Epithelial cell of prostate (primary cell): ENCODE measurements around the gene MAN1C1.

Experiments
- DNase-seq: peaks from one replicate; pipeline ENCODE4 v3.0.0-alpha.2; 2011; ENCODE audit warnings: low read depth, low spot score
- H3K27ac ChIP-seq: fragments of 450-650 bp; 2 replicates; pipeline ENCODE4 v1.5.1; 2017; ENCODE audit warnings: mild to moderate bottlenecking

Gene MAN1C1

DNA sequence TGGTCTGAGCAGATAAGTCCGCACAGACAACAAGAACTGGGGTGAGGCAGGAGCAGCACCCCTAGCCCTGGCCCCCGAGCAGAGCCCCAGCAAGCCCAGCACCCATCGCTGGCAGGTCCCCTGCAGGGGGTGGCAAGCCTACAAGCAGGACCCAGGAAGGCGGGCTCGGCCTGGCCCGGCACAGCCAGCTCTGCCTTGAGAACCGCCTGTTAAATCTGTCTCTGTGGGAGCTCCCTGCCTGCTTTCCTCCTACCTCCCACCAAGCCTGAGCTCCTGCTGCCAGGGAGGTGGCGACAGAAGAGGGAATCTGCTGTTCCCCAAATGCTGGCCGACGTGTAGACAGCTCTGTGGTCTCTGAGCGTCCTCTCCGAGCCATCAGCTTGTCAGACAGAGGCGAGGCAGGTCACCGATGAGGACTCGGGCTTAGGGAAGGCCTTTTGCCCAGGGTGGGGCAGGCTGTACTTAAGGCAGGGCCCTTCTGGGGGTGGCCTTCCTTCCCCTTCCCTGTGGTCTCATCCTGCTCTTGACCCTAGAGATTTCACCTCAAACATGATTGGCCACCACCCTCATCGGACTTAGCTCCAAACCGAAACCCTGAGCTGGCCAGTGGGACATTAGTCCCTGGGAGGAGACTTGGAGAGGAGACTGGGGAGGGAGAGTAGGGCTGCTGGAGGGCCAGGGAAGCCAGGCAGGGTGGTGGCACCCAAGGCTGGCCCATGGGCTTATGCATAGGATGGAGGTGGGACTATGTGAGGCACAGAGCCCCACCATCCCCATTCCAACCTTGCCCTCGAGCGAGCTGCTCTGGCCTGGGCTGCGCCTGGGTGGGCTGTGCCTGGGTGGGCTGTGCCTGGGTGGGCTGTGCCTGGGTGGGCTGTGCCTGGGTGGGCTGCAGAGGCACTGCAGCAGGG is 191.1 kb downstream of the MAN1C1 start:
- no peak overlapping the region for H3K27ac ChIP-seq
- no peak for DNase-seq

DNA sequence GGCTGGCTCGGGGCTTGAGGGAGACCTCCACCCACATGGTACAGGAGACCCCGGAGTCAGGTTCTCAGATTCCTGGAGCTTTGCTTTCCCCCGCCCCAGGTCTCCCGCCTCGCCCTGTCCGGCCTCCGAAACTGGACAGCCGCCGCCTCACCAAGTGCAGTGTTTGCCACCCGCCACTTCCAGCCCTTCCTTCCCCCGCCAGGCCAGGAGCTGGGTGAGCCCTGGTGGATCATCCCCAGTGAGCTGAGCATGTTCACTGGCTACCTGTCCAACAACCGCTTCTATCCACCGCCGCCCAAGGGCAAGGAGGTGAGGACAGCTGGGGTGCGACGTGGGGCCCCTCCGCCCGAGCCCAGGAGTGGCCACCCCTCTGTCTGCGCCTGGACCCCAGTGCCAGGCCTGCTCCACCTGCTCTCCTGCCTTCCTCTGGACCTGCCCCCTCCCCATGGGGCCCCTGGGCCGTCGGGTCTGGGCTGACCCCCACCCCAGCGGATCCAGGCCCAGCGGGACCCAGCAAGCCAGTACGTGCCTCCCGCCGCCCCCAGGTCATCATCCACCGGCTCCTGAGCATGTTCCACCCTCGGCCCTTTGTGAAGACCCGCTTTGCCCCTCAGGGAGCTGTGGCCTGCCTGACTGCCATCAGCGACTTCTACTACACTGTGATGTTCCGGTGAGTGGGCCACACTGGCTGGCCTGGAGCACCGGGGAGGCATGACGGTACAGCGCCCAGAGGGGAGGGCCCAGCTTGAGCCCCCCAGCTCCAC is 192.1 kb downstream of the MAN1C1 start:
- H3K27ac ChIP-seq: no peak overlapping the region
- DNase-seq: no peak

DNA sequence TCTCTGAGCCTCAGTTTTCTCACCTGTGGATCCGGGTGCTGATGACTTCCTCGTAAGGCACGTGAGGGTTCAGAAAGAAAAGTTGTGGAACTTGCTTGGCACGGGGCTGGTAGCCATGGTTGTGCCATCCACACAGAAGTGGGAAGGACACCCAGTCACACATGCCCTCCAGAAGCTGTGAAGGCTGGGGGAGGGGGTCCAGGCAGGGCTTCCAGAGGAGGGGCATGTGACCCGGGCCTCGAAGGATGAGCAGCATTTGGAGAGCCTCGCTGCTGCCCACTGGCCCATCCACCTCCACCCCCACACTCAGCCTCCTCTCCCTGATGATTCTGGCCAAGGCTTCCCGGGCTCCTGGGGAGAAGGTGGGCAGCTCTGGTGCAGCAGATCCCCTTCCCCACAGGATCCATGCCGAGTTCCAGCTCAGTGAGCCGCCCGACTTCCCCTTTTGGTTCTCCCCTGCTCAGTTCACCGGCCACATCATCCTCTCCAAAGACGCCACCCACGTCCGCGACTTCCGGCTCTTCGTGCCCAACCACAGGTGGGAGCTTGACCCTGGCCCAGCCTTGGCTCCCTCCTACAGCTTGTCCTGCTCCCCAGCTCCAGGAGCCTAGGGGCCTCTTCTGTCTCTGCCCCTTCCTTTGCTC is 192.8 kb downstream of the MAN1C1 start:
- DNase-seq: no peak
- H3K27ac ChIP-seq: no peak overlapping the region

DNA sequence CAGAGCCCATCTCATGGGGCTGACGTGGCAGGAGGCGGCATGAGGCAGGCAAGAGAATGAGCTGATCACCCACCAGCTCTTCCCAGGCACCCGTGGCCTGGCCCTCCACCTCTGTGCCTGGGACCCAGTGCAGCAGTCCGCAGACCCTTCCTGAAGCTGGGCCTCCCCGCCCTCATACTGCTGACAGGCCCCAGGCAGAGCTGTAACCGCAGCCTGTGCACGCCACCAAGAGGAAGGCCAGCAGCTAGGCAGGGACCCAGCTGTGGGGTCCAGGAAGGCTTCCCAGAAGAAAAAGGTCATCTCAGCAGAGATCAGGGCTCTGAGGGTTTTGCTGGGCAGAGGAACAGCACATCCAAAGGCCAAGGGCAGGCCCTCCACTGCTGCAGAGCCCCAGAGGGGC is 193.3 kb downstream of the MAN1C1 start:
- no peak overlapping the region for H3K27ac ChIP-seq
- DNase-seq: no peak

DNA sequence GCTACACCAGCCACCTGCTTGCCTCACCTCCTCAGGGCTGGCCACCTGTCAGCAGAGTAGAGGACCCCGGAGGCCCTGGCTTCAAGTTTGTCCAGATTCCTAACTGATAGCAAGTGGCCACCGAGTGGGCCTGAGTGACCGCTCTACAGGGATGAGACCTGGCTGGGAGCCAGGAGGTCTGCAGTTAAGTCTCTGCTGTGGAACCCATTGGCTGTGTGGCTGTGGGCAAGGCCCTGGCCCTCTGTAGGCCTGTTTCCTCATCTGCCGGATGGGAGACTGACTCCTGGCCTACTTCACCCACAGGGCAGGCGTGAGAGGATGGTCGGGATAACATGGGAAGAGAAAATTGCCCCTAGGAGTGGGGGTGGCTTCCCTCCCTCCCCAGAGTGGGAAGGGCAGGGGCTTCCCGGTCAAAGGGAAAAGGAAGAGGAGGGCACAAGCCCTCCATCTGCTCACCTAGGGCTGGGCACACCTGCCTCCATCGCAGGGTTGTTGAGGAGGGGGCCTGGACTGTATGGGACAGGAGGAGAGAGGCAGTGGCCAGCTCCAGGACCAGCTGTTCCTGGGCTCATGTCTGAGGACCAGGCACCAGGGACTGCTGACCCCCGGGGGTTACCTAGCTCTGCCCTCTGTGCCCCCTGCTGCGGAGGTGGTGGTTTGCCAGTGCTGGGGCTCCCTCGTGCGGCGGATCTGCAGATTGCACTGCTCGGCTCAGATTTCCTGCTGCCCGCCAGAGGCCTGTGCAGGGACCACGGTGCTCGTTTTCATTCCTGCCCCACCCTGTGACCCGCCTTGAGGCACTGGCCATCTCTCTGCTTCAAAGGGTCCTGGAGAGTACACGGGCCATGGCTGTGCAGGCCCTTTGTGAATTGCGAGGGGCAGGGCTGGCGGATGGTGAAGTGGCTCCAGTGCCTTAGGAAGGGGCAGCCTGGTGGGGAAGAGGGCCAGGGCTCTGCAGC is 194.0 kb downstream of the MAN1C1 start:
- H3K27ac ChIP-seq: no peak overlapping the region
- no peak for DNase-seq

DNA sequence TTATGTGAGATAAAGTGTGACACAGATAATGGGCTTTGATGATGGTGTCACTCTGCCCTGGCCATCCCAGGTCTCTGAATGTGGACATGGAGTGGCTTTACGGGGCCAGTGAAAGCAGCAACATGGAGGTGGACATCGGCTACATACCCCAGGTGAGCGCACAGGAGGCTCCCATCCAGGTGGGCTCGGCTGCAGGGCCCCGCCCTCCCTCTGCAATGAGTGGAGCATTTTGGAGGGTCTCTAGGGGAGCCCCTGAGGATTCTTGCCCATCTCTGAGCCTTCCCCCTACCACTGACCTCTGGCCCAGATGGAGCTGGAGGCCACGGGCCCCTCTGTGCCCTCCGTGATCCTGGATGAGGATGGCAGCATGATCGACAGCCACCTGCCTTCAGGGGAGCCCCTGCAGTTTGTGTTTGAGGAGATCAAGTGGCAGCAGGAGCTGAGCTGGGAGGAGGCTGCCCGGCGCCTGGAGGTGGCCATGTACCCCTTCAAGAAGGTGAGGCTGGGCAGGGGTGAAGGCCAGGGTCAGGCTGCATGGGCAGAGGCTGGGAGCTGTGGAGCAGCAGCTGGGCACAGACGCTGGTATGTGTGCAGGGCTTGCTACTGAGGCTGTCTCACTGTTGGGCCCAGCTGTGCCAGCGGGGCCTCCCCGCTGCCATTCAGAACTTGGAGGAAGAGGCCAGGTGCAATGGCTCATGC is 194.9 kb downstream of the MAN1C1 start:
- no peak for DNase-seq
- H3K27ac ChIP-seq: no peak overlapping the region

DNA sequence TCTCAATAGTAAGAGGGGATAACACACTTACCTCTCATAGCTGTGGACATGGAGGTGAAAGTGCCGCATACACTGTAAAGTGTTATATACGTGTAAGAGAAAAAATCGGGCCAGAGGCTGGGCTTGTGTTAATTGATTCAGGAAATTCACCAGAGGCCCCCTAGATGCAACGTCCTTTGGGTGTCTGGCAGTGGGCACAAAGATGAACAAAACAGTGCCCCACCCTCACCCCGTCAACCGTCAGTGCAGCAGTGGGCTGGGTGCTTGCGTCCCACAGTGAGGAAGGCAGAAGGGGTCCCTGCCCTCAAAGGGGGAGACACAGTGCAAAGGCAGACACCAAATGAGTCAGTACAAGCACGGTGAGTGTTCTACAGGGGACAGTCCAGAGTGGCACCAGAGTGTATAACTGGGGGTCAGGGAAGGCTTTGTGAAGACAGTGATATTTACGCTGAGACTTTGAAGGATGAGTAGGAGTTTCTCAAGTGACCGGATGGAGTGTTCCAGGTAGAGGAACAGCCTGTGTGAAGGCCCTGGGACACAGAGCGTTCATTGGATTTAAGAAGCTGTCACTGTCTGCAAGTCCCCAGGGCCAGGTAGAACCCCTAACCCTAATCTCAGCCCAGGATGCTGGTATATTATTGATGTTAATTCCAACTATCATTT is 196.6 kb downstream of the MAN1C1 start:
- no peak for DNase-seq
- H3K27ac ChIP-seq: no peak overlapping the region

DNA sequence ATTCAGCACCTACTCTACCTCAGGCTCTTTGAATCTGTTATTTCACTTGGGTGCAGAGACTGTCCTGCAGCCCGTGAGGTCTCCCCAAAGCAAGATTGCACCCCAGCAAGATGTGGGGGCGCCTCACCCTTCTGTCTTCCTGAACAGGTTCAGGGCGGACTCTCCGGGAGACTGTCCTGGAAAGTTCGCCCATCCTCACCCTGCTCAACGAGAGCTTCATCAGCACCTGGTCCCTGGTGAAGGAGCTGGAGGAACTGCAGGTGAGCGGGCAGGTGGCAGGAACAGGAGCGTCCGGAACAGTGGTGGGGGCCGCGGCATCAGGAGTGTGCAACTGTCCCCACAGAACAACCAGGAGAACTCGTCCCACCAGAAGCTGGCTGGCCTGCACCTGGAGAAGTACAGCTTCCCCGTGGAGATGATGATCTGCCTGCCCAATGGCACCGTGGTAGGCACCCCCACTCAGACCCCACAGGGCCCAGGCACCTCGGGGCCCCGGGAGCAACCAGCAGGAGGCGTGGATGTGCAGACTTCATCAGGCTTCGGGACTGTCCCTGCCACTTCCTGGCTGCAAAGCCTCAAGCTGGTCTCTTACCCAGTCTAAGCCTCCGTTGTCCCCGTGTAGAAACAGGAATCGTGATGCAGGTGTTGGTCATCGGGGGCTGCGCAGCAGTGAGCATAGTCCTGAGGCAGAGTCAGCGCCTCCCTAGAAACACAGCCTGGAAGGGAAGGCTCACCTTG is 197.3 kb downstream of the MAN1C1 start:
- no peak for DNase-seq

DNA sequence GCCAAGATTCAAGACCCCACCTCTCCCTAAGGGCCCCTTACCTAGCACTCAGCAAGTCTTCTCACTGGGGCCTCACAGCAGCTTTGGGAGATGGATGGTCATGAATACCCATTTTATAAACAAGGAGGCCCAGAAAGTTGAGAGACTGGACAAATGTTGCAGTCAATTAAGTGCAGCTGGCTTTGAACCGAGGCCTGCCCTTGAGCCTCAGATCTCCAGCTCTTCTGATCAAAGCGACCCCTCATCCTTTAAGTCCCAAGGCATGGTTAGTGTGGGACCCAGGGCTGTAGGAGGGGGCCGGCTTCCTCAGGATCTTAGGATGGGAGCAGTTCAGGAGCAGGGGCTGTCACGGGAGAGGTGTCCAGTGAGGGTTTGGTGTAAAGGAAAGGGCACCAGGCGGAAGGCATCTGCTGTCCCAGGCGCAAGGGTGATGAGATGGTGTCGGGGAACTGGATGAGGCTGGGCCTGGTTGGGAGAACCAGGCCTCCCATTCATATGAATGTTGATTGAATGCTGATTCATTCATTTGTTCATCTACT is 198.0 kb downstream of the MAN1C1 start:
- no peak for DNase-seq
- H3K27ac ChIP-seq: no peak overlapping the region

More for the DNA sequence above, 197.3 kb downstream of the MAN1C1 start:
- no peak overlapping the region for H3K27ac ChIP-seq

DNA sequence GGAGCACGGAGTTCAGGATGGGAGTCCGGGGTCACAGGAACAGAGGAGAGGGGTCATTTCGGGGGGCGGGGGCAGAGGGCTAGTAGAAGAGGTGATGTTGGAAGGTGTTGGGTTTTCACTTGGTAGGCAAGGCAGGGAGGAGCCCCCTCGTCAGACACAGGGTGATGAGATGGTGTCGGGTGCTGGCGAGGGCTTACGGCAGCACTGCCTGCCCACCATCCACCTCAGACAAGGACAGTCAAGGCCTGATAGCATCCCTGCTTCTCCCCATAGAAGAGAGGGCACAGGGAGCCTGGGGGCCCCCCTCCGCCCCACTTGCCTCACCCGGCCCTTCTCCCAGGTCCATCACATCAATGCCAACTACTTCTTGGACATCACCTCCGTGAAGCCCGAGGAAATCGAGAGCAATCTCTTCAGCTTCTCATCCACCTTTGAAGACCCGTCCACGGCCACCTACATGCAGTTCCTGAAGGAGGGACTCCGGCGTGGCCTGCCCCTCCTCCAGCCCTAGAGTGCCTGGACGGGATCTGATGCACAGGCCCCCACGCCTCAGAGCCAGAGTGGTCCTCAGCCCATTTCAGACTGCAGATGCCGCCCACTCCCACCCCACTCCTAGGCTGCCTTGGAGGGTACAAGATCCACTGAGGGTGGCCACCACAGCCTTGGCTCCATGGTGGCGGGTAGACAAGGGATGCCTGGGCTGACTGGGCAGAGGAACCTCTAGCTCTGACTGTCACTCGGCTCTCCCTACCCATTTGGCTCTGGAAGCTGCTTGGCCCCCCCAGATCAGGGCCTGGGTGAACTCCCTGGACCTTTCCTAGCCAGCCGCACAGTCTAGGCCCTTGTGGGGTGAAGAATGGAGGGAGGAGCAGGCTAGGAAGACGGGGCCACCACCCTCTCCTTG is 198.9 kb downstream of the MAN1C1 start:
- DNase-seq: no peak
- H3K27ac ChIP-seq: no peak overlapping the region

DNA sequence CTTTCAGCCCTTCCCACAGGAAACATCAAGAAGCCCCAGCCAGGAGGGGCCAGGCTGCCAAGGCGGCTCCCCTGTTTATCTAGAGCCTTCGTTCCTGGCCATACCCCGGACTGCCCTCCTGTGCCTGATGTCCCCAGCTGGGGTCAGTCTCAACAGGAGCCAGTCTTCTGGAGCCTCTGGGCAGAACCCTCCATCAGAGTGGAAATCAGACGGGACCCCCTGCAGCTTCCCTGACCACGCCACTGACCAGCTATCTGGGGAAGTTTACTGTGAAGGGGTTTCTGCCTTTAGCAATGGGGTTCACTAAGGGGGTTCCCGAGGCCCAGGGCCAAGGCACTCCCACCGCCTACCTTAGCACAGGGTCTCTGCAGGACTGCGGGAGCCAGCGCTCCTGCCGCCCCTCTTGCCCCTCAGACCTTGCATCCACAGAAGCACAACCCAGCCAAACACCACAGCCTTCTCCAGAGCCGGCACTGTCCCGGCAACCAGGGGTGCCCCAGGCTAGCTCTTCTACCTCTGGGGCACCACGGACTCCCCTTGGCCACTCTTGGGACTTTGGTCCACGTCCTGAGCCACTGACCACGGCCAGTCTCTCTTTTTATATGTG is 199.6 kb downstream of the MAN1C1 start:
- H3K27ac ChIP-seq: no peak overlapping the region
- no peak for DNase-seq

DNA sequence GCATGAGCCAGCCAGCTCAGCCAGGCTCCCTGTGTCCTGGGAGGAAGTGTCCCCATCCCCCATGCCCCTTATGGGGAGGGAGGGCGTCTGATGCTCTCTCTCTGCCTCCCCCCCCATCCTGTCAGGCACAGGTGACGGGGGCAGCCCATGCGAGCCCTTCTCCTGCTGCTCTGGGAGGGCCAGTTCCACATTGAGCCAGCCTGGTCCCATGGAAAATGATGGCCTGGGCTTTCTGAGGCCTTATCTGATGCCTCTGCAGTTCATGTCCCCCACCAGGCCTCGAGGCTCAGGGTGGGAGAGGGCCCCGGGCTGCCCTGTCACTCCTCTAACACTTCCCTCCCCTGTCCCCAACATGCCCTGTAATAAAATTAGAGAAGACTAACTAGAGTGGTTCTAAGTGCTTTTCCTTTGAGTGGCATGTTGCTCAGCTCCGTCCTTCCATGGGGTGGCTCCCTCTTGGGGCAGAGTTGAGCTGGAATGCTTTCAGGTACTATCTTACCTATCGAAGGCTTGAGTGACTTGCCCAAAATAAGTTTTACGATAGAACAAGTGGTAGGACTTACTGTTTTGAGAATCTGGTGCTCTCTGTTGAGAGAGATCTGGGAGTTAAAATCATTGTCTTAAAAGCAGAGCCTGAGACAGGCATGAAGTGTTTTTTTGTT is 201.4 kb downstream of the MAN1C1 start:
- no peak for DNase-seq
- peak overlapping the region; percentile 90 for H3K27ac ChIP-seq

DNA sequence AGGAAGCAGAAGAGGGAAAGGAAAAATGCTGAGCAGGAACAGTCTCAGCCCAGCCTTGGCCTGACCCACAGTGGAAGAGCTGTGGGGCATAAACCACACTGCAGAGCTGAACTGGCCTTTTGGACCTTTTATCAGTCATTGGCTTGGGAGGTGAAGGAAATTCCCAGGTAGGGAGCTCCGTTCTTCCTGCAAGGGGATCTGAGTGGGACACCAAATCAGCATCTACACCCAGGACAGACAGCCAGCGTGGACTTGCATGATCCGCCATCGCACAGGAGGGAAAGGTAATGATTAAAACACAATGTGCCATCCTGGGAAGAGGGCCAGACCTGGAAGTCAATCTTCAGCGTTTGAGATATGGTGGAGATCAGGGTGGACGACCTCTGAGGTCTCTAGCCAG is 202.0 kb downstream of the MAN1C1 start:
- H3K27ac ChIP-seq: peak overlapping the region; percentile 90
- no peak for DNase-seq

DNA sequence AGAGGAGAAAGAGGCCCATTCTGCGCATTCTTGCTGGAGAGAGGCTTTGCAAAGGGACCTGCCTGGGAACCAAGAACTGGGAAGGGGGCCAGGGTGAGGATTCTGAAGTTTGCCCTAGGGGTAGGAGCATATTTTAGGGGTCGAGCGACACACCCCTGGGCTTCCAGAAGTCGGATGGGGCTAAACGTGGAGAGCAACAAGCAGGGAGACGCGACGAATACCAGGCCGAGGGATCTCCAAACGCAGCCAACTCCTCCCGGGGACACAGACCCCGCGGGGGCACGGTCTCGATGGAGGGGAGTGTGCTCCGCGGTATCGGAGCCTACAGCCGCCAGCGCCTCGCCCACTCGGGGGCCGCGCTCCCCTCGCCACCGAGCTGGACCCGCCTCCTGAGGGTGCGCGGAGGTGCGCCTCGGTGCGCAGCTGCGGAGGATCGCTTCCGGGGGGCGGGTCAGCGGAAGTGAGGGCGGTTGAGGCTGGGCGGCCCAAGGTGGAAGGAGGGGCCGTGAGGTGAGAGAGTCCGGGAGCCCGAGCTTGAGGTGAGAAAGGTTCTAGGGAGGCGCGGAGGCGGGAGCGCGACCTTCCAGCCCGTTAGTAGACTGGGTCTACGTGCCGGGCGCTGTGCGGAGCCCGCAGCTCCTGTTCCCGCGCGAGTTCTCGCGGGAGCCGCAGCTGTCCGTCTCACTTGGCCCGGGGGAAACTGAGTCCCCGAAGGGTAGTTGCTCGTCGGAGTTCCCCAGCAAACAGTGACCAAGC is 203.1 kb downstream of the MAN1C1 start, which contains the start of gene MTFR1L:
Gene MTFR1L (plus strand): TSS at position 464 of the 756 bp plus-strand sequence. CDS start 3,151 bp downstream, outside the sequence.
- no peak for DNase-seq
- peak within 1 kb of the TSS; percentile 90 for H3K27ac ChIP-seq
